NK-92 treated with Interleukin-12 subunit alpha and Interleukin-12 subunit beta, amount 100 ng/mL, for 24 hours (cell line): ENCODE measurements around the gene ITGA3.

ENCODE experiments used
- DNase-seq: peaks from one replicate; lab custom pipeline; 2025; lab: John Stamatoyannopoulos, UW

Gene ITGA3

GRCh38 chr17:50071692-50072091, 15.8 kb downstream of the ITGA3 start:
- DNase-seq, result no peak

GRCh38 chr17:50072130-50072529, 16.2 kb downstream of the ITGA3 start:
- no peak for DNase-seq

- no peak for DNase-seq
Measured at GRCh38 chr17:50072925-50073324, 17.0 kb downstream of the ITGA3 start.

GRCh38 chr17:50074227-50074626, 18.3 kb downstream of the ITGA3 start:
- DNase-seq, result no peak

DNA sequence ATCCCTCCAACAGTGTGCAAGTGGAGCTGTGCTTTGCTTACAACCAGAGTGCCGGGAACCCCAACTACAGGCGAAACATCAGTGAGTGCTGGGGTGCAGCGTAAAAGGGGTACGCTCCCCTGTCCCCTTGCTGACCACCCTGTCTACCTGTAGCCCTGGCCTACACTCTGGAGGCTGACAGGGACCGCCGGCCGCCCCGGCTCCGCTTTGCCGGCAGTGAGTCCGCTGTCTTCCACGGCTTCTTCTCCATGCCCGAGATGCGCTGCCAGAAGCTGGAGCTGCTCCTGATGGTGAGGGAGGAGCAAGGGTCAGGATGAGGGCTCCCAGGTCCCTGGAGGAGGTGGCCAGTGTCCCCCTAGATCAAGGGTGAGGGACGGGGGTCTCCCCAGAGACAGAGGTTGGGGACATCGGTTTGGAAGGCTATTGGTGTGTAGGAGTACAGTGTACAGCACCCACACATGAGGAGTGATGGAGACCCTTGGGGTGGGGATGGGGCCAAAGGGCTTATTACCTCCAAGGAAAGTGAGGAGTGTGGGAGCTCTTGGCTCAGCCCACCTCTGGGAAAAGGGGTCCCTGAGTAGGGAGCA, 19.6 kb downstream of the ITGA3 start:
- no peak for DNase-seq

- no peak for DNase-seq
Measured at GRCh38 chr17:50076221-50076590, 20.3 kb downstream of the ITGA3 start.

DNA sequence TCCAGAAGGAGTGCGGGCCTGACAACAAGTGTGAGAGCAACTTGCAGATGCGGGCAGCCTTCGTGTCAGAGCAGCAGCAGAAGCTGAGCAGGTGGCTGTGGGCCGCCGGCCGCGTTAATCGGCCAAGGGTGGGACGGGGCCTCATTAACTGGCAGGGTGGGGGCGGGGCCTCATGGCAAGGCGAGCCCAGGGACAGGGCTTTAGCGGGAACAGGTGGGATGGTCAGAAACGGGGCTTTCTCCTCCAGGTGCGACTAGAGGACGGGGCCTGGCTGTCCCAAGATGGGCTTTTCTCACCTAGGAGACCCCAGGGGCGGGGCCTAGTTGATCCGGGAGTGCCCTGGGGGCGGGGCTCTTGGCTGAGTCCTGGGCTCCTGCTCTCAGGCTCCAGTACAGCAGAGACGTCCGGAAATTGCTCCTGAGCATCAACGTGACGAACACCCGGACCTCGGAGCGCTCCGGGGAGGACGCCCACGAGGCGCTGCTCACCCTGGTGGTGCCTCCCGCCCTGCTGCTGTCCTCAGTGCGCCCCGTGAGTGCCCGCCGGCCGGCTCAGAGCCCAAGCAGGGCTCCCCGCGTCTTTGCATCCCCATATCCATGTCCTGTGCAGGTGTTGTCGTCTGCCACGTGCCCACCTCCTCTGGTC, 20.8 kb downstream of the ITGA3 start:
- DNase-seq, result no peak

GRCh38 chr17:50078430-50078829, 22.5 kb downstream of the ITGA3 start:
- no peak for DNase-seq

DNA sequence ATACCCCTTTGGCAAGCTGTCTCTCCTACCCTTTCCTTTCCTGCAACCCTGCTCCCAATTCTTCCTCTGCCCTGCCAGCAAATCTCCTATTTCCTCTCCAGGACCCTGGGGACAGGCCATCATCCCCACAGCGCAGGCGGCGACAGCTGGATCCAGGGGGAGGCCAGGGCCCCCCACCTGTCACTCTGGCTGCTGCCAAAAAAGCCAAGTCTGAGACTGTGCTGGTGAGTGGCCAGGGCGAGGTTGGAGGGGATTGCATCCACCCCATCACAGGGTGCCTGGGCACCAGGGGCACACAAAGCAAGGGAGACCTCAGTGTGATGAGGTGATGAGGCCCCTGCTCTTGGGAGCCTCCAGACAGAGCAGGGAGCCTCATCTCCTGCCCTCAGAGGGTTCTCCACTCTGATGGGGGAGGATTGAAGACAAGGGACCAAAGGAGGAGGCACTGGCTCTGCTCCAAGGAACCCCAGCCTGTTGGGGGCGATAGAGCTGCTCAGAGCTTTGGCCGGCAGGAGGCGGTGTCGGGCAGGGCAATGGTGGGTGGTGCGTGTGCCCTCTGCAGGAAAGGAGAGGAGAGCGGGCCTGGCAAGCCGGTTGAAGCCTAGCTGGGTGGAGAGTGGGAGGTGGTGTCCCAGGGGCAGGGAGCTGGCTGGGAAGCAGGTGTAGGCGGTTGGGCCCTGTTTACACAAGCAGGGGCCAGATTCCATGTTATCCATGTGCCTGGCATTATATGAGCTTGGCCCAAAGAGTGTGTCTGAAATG, 23.6 kb downstream of the ITGA3 start:
- no peak for DNase-seq

DNA sequence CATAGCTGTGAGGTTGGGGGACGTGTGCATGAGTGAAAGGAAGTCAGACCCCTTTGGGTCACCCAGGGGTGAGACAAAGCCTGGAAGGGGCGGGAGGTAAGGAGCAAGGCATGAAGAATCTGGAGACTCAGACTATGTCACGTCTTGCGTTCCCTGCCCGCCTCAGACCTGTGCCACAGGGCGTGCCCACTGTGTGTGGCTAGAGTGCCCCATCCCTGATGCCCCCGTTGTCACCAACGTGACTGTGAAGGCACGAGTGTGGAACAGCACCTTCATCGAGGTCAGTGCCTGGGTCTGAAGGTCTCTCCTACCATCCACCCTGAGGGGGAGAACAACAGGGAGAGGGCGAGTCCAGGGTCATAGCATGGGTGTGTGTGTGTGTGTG, 24.2 kb downstream of the ITGA3 start:
- no peak for DNase-seq

GRCh38 chr17:50080827-50081226, 24.9 kb downstream of the ITGA3 start:
- no peak for DNase-seq

- no peak for DNase-seq
Measured at GRCh38 chr17:50081757-50082156, 25.8 kb downstream of the ITGA3 start.

DNA sequence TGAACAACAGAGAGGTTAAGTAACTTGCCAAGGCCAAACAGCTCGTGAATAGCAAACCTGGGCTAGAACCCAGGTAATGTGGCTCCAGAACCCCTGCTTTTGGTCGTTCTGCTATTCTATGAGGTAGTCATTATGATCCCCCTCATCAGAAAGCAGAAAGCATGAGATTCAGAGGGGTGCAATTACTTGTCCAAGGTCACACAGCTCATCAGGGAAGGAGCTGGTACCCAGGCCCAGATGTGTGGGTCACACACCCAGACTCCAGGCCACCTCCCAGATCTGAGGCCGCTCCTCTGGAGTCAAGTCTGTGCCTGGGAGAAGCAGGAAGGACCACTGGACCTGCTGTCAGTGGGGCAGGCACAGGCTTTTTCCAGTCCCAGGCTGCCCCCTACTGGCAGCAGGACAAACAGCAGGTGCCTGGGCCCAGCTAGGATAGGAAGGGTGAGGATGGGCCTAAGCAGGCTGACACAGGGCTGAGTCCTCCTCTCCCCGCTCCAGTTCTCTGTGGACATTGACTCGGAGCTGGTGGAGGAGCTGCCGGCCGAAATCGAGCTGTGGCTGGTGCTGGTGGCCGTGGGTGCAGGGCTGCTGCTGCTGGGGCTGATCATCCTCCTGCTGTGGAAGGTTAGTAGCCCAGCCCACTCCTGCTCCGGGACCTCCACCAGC, 31.5 kb downstream of the ITGA3 start:
- DNase-seq, result peak; percentile 68

DNA sequence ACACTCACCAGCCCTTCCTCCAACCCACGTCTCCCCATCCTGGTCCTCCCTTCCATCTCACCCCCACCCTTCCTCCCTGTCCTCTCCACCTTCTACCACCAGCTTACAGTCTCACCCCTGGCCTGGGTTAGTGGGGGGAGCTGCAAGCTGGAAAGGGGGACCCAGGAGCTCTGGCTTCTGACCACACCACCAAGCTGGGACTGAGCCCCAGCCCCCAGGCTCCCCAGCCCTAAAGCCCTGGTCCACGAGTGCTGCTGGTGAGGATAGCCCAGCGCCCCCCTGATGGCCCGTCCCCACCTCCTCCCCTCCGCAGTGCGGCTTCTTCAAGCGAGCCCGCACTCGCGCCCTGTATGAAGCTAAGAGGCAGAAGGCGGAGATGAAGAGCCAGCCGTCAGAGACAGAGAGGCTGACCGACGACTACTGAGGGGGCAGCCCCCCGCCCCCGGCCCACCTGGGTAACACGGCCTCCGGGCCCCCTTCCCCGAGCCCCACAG, 32.0 kb downstream of the ITGA3 start:
- no peak for DNase-seq

DNA sequence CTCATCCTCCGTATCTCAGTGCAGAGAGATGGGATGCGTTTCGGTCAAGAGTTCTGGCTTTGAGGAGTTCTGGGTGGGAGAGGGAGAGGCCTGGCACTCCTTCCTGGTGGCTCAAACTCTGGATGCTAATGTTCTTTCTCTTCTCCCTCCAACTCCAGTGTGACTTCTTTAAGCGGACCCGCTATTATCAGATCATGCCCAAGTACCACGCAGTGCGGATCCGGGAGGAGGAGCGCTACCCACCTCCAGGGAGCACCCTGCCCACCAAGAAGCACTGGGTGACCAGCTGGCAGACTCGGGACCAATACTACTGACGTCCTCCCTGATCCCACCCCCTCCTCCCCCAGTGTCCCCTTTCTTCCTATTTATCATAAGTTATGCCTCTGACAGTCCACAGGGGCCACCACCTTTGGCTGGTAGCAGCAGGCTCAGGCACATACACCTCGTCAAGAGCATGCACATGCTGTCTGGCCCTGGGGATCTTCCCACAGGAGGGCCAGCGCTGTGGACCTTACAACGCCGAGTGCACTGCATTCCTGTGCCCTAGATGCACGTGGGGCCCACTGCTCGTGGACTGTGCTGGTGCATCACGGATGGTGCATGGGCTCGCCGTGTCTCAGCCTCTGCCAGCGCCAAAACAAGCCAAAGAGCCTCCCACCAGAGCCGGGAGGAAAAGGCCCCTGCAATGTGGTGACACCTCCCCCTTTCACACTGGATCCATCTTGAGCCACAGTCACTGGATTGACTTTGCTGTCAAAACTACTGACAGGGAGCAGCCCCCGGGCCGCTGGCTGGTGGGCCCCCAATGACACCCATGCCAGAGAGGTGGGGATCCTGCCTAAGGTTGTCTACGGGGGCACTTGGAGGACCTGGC, 33.3 kb downstream of the ITGA3 start:
- no peak for DNase-seq

DNA sequence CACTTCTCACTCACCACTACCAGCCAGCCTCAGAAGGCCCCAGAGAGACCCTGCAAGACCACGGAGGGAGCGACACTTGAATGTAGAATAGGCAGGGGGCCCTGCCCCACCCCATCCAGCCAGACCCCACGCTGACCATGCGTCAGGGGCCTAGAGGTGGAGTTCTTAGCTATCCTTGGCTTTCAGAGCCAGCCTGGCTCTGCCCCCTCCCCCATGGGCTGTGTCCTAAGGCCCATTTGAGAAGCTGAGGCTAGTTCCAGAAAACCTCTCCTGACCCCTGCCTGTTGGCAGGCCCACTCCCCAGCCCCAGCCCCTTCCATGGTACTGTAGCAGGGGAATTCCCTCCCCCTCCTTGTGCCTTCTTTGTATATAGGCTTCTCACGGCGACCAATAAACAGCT, 34.2 kb downstream of the ITGA3 start:
- no peak for DNase-seq

DNA sequence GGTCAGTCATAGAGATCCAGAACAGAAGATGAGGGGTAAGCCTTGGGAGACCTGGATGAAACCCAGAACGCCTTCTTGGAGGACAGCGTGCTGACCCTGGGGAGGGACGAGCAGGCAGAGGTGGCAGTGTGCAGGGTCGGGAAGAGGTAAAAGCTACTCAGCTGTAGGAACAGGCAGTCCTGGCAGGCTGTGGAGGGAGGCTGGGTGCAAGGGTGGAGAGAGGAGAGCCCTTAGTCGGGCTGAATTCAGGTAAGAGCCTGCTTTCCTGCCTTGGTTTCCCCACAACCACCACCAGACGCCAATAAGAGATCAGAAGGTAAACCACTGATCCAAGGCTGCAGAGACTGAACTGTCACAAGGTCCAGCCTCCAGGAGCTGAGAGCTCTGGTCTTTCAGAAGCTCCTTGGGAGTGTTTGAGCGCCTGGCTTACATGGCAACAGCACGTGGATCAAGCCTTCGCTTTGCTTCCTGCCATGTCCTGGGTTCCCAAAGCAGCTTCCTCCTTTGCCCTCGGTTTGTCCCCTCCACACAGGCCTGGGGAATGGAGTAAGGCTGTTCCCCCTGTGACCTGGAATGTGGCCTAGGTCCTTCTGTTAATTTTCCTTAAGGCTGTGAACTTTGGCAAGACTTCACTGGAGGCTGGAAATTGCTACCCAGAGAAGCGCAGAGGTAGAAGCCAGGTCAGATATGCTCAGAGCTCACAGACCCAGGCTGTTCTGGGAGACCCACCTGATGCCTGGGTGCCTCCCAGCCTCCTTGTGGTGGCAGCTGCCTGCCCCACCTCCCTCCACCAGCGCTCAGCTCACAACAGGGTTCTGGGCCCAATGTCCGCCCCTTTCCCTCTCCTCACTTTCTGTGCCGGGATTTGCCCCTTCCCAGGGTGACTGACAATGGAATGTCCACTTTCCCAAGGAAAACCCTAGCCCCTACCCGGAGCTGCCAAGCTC, 35.3 kb downstream of the ITGA3 start:
- no peak for DNase-seq

GRCh38 chr17:50091918-50092285, 36.0 kb downstream of the ITGA3 start:
- DNase-seq, result no peak

DNA sequence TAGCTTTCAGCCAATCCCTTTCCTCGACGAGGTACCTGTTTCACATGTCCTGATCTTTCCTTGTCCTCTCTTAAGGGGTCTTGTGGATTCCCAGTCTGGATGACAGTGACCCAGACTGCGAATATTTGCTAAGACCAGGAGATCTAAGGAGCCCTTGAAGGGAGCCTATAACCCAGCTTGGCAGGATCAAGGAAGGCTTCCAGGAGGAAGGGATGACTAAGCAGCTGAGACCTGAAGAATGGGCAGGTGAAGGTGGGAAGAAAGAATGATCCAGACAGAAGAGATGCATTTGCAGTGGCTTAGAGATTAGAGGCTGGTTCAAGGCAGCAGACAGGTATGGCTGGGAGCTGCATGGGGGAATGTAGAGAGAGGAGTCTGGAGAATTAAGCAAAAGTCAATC, 37.3 kb downstream of the ITGA3 start:
- DNase-seq, result no peak

- no peak for DNase-seq
Measured at GRCh38 chr17:50093807-50094206, 37.9 kb downstream of the ITGA3 start.
